Fibroblast of gingiva (primary cell): ENCODE results near the gene TMC7.

Experiments
- DNase-seq: peaks from one replicate; pipeline ENCODE4 v3.0.0-alpha.2; 2011; ENCODE audit warnings: low read depth

The TMC7 gene

DNA sequence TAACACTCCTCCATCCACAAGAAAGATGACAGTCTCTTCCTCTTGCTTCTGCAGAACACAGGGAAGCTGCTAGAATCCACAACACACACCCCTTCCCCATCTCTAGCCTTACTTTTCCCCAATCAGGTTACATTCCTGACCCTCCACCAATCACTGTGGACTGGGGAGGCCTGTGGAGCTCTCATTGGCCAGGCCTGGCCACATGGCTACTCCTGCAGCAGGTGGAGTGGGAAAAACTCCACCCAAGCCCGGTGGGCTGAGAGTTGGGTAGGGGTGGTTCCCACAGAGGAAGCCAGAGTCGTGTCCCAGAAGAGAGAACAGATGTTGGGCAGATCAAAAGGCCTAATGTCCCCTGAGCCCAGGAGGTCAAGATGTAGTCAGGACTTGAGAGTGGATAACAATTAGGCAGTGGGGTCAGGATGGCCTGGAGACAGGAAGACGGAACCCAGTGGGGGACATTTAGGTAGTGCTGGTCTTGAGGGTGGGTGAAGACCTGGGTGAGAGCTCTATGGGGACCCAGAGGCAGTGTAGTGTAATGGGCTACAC is 105.7 kb downstream of the TMC7 start:
- DNase-seq, result no peak

DNA sequence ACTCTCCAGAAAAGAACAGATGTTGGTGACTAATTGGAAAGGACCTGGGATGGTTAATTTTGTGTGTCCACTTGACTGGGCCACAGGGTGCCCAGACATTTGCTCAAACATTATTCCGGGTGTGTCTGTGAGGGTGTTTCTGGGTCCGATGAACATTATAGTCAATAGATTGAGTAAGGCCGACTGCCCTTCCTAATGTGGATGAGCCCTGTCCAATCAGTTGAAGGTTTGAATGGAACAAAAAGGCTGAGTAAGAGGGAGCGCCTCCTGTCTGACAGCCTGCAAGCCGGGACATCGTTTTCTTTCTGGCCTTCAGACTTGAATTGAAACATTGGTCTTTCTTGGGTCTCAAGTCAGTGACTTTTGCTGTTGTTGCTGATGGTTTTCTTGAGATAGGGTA is 107.2 kb downstream of the TMC7 start:
- DNase-seq, result no peak

DNA sequence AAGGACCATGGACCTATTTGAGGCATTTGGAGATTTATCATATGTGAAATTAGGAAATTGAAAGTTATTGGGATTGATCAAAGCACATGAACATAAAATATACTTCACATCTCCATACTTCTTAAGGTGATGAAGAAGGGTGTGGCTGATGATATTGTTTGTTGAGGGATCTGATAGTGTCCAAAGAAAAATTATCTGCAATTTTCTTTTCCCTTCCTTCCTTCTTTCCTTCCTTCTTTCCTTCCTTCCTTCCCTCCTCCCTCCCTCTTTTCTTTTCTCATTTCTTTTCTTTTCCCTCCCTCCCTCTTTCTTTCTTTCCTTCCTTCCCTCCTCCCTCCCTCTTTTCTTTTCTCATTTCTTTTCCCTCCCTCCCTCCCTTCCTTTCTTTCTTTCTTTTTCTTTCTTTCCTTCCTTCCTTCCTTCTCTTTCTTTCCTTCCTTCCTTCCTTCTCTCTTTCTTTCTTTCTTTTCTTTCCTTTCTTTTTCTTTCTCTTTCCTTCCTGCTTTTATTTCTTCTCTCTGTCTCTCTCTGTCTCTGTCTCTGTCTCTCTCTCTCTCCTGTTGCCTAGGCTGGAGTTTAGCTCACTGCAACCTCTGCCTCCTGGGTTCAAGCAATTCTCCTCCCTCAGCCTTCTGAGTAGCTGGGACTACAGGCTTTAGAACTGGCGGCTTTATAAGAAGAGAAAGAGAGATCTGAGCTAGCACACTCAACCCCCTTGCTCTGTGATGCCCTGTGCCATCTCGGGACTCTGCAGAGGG is 109.1 kb downstream of the TMC7 start:
- DNase-seq, result no peak

DNA sequence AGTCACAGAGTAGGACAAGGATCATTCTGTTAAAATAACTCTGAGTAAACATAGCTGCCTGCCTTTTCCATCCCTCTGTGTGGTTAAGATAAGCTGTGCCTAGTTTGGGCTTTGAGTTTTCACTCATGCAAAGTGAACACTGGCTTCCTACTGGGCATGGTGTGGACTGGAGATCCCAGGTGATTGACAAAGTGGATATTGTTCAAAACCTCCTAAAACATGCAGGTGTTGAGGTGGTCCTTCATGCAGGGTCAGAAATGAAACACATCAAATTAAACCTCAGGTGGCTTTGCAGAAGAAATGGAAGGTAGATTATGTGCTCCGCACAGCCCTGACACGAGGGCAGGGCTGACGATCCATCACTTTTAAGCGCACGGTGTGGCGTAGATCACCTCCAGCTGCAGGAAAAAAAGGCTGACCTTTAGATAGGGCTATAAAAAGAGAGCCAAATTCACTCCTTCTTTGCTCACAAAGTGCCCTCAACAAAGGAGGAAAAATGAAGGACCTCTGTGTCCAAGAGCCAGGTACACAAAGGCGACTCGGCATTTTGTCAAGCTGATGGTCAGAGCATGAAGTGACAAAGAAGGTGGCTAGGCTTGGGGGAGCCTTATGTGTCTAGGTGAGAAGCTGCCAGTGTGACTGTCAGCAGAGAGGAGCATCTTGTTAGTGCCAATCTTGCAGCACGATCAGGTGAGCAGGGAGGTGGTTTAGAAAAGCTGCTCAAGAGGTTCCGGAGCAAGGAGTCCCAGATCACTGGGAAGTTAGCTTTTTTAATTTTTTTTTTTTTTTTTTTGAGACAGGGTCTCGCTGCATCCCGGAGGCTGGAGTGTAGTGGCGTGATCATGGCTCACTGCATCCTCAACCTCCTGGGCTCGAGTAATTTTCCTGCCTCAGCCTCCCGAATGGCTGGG is 110.2 kb downstream of the TMC7 start:
- no peak for DNase-seq

DNA sequence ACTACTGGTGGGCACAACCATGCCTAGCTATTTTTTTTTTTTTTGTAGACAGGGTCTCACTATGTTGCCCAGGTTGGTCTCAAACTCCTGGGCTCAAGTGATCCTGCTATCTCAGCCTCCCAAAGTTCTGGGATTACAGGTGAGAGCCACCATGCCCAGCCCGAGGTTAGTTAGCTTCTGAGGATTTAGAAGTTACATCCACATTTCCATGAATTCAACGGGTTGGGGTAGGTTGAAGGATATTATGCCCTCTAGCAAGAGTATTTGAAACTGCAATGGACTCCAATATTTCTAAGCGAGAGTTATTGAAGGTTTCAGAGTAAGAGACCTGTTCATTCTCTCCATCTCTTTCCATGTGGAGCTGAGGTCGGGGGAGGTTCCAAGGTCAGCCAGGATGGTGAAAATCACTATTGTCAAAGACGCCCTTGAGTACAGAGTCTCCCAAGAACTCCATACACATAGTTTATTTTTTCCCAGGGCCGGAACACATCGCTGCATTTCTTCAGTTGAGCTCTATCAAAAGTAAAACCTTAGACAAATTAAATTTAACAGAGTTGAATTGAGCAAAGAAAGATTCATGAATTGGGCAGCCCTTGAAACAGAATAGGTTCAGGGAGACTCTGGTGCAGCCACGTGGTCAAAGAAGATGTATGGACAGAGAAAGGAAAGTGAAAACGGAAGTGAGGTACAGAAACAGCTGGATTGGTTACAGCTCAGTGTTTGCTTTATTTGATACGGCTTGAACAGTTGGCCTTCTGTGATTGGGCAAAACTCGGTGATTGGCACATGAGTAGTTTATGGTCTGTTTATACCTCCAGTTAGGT is 111.0 kb downstream of the TMC7 start:
- no peak for DNase-seq

DNA sequence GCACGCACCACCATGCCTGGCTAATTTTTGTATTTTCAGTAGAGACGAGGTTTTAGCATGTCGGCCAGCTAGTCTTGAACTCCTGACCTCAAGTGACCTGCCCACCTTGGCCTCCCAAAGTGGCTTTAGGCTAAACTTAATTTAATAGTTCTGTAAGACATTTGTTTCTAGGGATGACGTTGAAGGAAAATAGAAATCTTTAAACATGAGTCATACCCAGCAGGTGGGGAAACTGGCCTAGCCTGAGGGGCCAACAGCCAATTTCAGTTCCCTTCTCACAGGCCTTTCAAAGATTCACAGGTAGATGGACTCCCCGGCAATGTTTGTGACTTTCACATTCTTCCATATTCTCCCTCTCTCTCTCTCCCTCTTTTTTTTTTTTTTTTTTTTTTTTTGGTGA is 111.9 kb downstream of the TMC7 start:
- no peak for DNase-seq

DNA sequence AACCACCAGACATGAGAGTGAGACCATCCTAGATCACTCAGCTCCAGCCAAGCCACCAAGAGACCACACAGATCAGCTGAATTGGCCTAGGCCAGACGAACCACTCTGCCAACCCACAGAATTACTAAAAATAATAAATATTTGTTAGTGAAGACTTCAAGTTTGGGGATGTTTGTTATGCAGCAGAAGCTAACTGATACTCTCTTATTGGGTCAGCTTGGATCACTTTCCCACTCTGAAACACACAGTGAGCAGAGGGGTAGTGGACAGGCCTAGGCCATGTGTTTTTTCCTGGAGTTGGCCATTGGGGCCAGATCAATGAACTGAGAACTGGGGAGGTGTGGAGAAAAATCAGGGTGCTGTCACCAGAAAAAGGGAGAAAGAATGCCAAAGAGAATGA is 114.4 kb downstream of the TMC7 start:
- no peak for DNase-seq

DNA sequence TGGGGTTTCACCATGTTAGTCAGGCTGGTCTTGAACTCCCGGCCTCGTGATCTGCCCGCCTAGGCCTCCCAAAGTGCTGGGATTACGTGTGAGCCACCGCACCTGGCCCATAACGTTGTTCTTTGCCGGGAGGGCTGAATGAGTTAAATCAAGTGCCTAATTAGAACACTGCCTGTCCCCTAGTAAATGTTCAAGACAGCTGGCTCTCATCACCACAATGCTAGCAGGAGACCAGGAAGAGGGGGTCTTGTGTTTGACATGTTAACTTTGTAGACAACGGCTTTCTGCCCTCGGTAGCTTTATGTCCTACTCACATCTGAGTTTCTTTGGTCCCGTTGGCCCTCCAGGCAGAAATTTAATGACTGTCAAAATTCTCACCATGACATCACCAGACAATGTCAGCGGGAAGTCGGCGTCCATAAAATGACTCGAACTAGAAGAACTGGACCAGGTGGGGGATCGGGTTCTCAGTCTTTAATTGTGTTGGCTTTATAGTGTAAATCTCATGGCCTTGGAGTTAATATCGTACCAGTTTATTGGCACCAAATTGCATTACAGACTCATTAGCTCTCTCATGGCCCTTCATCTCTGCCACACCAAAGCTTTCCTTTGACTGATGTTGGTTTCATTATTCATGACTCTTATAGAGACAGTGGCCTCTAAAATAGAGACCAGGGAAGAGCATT is 118.6 kb downstream of the TMC7 start:
- no peak for DNase-seq

DNA sequence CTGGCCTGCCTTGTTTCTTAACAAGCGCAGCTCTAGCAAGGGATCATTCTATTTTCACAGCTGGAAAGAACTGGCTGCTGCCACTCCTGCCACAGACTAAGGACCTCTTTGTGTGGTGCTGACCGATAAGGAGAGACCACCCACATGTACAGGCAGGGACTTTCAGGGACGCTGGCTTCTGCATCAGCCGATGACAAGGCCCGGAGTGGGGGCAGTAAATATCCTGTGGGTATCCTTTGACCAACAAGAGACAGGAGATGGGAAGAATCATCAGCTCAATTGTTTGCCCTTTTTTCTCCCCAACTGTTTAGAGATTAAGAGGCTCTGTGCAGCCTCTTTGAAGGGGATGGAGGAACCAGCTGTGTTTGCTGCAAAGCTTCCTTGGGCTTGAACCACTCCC is 120.9 kb downstream of the TMC7 start:
- DNase-seq, result no peak

DNA sequence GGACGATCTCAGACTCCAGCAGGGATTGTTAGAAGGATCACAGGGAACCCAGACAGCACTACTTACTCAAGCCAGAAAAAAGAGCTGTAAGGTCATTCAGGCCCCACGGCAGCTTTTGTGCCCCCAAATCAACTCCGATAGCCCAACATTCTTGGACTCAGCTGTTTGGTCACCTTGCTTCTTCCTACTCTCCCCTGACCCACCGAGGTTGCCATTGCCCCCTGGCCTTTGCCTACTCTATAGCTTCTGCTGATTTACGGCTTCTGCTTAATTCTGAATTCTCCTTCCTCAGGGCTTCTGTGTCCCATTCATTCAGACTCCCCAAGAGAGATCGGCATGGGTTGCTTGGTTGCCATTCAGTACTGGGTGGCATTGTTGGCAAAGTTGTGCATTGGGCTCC is 121.4 kb downstream of the TMC7 start:
- DNase-seq, result no peak

DNA sequence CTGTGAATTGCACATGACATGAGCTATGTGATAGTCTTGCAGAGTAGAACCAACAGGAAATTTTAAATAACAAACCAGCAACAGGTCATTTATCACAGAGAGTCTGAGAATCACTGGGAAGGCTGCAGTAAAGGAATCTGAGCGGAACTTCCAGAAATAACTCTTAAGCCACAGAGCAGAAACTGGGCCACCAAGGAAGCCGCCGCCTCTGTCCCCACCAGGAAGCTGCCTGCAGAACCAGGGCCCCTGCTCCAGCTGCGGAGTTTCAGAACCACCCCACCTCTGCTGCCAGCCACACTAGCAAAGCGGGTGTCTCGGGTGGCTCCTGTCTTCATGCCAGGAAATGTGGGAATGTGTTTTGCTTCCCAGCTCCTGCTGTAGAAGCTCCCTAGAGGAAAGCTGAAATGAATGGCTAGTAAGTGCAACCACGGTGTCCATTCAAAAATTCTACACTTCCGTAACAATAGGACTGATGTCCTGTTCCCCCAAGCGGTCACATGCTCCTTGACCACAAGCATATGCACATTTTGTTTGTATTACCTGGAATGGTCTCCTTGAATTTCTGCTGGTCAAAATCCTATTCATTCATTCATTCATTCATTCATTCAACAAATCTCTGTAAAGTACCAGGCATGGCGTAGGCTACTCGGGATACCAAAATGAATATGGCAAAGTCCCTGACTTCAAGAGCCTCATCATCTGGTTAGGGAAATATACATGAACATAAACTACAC is 122.3 kb downstream of the TMC7 start:
- no peak for DNase-seq

DNA sequence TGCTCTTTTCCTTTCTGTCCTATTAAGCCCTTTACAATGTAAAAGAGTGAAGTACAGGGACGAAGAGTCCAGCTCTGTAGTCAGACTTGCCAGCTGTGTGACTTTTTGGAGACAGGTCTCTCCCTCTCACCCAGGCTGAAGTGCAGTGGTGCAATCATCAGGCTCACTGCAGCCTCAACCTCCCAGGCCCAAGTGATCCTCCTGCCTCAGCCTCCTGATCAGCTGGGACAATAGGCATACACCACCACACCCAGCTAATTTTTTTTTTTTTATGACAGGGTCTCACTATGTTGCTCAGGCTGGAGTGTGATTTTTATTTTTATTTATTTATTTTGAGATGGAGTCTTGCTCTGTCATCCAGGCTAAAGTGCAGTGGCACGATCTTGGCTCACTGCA is 122.9 kb downstream of the TMC7 start:
- DNase-seq, result no peak

DNA sequence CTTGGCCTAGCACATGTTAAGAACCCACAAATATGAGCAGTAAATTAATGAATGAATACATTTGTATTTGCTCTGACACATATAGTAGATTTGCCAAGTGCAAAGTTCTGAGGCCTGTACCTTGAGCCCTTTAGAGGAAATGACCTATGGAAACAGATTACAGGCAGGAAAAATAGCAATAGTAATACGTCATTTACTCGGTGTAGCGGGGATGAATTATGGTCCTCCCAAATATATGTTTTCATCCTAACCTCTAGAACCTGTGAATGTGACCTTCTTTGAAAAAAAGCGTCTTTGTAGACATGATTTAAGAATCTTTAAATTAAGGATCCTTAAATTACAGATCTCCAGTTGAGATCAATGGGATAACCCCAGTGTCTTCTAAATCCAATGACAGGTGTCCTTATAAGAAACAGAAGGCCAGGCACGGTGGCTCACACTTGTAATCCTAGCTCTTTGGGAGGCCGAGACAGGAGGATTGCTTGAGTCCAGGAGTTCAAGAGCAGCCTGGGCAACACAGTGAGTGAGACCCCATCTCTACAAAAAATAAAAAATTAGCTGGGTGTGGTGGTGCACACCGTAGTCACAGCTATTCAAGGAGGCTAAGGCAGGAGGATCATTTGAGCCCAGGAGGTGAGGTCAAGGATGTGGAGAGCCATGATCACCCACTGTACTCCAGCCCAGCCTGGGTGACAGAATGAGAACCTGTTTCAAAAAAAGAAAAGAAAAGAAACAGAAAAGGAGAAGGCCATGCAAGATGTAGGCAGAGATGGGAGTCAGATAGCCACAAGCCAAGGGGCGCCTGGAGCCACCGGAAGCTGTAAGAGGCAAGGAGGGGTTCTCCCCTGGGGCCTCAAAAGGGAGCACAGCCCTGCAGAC is 124.9 kb downstream of the TMC7 start:
- no peak for DNase-seq

DNA sequence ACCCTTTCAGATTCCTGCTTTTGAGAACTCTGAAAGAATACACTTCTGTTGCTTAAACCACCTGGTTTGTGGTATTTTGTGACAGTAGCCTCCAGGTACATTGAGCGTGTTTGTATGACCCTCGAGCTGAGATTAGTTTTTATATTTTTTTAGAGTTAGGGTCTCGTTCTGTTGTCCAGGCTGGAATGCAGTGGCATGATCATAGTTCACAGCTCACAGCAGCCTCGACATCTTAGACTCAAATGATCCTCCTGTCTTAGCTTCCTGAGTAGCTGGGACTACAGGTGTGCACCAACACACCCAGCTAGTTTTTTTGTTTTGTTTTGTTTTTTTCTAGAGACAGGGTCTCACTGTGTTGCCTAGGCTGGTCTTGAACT is 125.5 kb downstream of the TMC7 start:
- DNase-seq, result no peak

DNA sequence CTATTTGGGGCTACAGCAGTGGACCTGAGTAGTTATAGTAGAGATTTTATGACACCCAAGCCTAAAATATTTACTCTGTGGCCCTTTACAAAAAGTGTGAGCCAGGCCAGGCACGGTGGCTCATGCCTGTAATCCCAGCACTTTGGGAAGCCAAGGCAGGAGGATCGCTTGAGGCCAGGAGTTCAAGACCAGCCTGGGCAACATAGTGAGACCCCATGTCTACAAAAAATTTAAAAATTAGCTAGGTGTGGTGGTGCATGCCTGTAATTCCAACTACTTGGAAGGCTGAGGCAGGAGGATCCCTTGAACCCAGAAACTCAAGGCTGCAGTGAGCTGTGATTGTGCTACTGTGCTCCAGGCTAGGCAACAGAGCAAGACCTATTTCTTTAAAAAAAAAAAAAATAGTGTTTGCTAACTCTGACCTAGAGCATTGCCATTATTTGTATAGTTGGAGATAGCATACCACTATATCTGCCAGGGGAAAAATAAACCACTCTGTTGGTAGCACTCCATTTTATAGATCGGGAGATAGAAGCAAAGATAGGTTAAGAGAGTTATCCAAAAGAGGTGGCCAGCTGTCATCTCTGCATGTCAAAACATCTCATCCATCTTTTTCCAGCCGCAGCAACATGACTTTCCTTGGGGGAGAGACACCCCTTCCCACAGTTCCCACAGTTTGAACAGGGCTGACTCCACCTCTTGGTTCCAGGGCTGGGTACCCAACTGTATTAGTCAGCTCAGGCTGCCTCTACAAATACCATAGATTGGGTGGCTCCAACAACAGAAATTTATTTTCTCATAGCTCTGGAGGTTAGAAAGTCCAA is 127.0 kb downstream of the TMC7 start:
- DNase-seq, result no peak

DNA sequence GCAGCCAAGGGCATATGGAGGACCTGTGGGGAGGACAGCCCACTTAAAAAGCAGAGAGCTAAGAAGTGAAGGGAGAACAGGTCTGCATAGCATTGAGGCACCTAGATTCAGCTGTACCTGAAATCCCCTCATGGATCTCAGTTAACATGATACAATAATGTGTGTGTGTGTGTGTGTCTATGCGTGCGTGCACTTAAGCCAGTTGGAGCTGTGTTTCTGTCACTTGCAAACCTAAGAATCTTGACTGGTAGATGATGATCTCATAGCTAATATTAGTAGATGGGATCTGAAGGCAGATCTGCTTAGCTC is 128.3 kb downstream of the TMC7 start:
- no peak for DNase-seq
